HepG2 (cell line): ENCODE measurements around the gene PIGL. TPM values are rescaled to one million over a fixed set of nuclear protein-coding genes. Genes with fewer than 3 reads are reported as not detected.

Source experiments
- CSRNP1 ChIP-seq: sonication (generic); formaldehyde crosslinking; IDR thresholded peaks from 2 replicates; pipeline ENCODE4 v1.8.1; 2023; ENCODE audit warnings: mild to moderate bottlenecking, missing genetic modification reagents
- CSRNP2 ChIP-seq: sonication (generic); formaldehyde crosslinking; conservative IDR thresholded peaks from 2 replicates; pipeline ENCODE4 v1.8.0; 2022; ENCODE audit warnings: low read depth, missing genetic modification reagents
- DBP ChIP-seq: sonication (generic); formaldehyde crosslinking; IDR thresholded peaks from 2 replicates; pipeline ENCODE4 v1.4.0; 2020; ENCODE audit warnings: missing genetic modification reagents; ENCODE audit errors: not compliant biosample characterization
- DMAP1 ChIP-seq: IDR thresholded peaks from 2 replicates; pipeline ENCODE4 v1.6.1; 2016
- HOXA7 ChIP-seq: sonication (generic); formaldehyde crosslinking; IDR thresholded peaks from 2 replicates; pipeline ENCODE4 v1.8.1; 2022; ENCODE audit warnings: mild to moderate bottlenecking, missing genetic modification reagents, moderate library complexity
- IRF2 ChIP-seq: IDR thresholded peaks from 2 replicates; pipeline ENCODE4 v1.6.1; 2018; ENCODE audit warnings: missing genetic modification reagents, missing compliant biosample characterization
- MED8 ChIP-seq: sonication (generic); formaldehyde crosslinking; IDR thresholded peaks from 2 replicates; pipeline ENCODE4 v1.8.1; 2023; ENCODE audit warnings: mild to moderate bottlenecking, missing genetic modification reagents; ENCODE audit not compliant: insufficient replicate concordance
- NFATC3 ChIP-seq: sonication (generic); formaldehyde crosslinking; IDR thresholded peaks from 2 replicates; pipeline ENCODE4 v1.5.1; 2020; ENCODE audit warnings: mild to moderate bottlenecking, missing genetic modification reagents
- NR2C2 ChIP-seq: sonication (generic); formaldehyde crosslinking; IDR thresholded peaks from 2 replicates; pipeline ENCODE4 v1.4.0; 2020; ENCODE audit warnings: missing genetic modification reagents, mild to moderate bottlenecking, moderate library complexity, borderline replicate concordance
- SATB2 ChIP-seq: sonication (generic); formaldehyde crosslinking; IDR thresholded peaks from 2 replicates; pipeline ENCODE4 v1.5.0; 2020; ENCODE audit warnings: missing genetic modification reagents
- YEATS4 ChIP-seq: sonication (generic); formaldehyde crosslinking; IDR thresholded peaks from 2 replicates; pipeline ENCODE4 v1.4.0; 2020; ENCODE audit warnings: missing genetic modification reagents, borderline replicate concordance
- ZBTB7A ChIP-seq: sonication (generic); formaldehyde crosslinking; IDR thresholded peaks from 2 replicates; pipeline ENCODE4 v1.8.0; 2022; ENCODE audit warnings: mild to moderate bottlenecking, missing genetic modification reagents
- ZNF317 ChIP-seq: sonication (generic); formaldehyde crosslinking; IDR thresholded peaks from 2 replicates; pipeline ENCODE4 v1.5.0; 2020; ENCODE audit warnings: mild to moderate bottlenecking, missing genetic modification reagents
- ZNF839 ChIP-seq: sonication (generic); formaldehyde crosslinking; IDR thresholded peaks from 2 replicates; pipeline ENCODE4 v1.4.0; 2020; ENCODE audit warnings: missing genetic modification reagents, mild to moderate bottlenecking, borderline replicate concordance
- ZSCAN20 ChIP-seq: sonication (generic); formaldehyde crosslinking; IDR thresholded peaks from 2 replicates; pipeline ENCODE4 v1.4.0; 2020; ENCODE audit warnings: missing genetic modification reagents, mild to moderate bottlenecking, borderline replicate concordance
- polyA plus RNA-seq, 8 experiments: library from polyadenylated mRNA; depleted of rRNA in 3 of 8; stranded (reverse) in 7 of 8; unstranded in 1 of 8; fragments of >200 nt; fragmentation: Illumina TruSeq in 4 of 8; extraction: Trizol in 4 of 8; gene quantifications; 2 replicates each; pipeline versions ENCODE4 v1.2.1 to v1.2.3, GENCODE V29; 2011 to 2016; ENCODE audit warnings: low read depth in 4 of 8, missing spikeins in 1 of 8, mixed read lengths in 1 of 8; ENCODE audit not compliant: insufficient read depth in 1 of 8
- total RNA-seq, 5 experiments: library from RNA; depleted of rRNA; stranded (reverse); fragments of >200 nt; fragmentation: Illumina TruSeq; extraction: Trizol; gene quantifications; 2 replicates each; pipeline ENCODE4 v1.2.3, GENCODE V29; 2016; ENCODE audit warnings: low read depth in 1 of 5
- TF ChIP-seq, protein P1 (sequence below): sonication (generic); formaldehyde crosslinking; IDR thresholded peaks from 2 replicates; pipeline ENCODE4 v1.5.0; 2020; ENCODE audit warnings: missing genetic modification reagents
- TF ChIP-seq, protein P2 (sequence below), 2 experiments: sonication (generic) in 1 of 2; formaldehyde crosslinking in 1 of 2; IDR thresholded peaks; 2 replicates each; pipeline versions ENCODE4 v1.4.0 to v1.6.1; 2018 to 2020; ENCODE audit warnings: missing genetic modification reagents in 2 of 2, borderline replicate concordance in 1 of 2, low read depth in 1 of 2, mild to moderate bottlenecking in 1 of 2, missing biosample characterization in 1 of 2
- TF ChIP-seq, protein P3 (sequence below): sonication (generic); formaldehyde crosslinking; IDR thresholded peaks from 2 replicates; pipeline ENCODE4 v1.5.1; 2020; ENCODE audit warnings: missing genetic modification reagents, mild to moderate bottlenecking, borderline replicate concordance

Gene PIGL
- total and polyA plus RNA-seq, 2 of the 13 experiments (the other 11 are each of a cell fraction or from before 2014, with no cell fraction given) = 28.5 to 63.8 TPM

GRCh38 chr17:16286009-16286946 lies 69.3 kb downstream of the PIGL start (continued):
- no peak for TF ChIP-seq ZNF839 (CRISPR knock-in tag)
- no peak for TF ChIP-seq SATB2 (CRISPR knock-in tag)
- peak; percentile 82; the same call in 1 of the 2 replicates for TF ChIP-seq IRF2
- TF ChIP-seq ZBTB7A = peak; percentile 94
- TF ChIP-seq YEATS4 (CRISPR knock-in tag) = peak; percentile 84
- no peak for TF ChIP-seq HOXA7 (CRISPR knock-in tag)
- TF ChIP-seq CSRNP2 (CRISPR knock-in tag) = no peak
- no peak for TF ChIP-seq ZSCAN20
- TF ChIP-seq, protein P1, sequence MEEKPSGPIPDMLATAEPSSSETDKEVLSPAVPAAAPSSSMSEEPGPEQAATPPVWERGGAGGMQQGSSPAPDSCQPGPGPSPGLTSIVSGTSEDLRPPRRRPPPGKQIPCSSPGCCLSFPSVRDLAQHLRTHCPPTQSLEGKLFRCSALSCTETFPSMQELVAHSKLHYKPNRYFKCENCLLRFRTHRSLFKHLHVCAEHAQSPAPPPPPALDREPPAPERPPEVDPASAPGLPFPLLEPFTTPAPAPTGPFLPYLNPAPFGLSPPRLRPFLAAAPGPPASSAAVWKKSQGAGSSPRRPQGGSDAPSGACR (CRISPR knock-in tag) = 0 out of 2 replicates have a peak, but pooled peaks have one; percentile 48
- TF ChIP-seq CSRNP1 = peak; percentile 78; the same call in 1 of the 2 replicates
- TF ChIP-seq DMAP1 (CRISPR knock-in tag) = peak; percentile 94
- no peak for TF ChIP-seq DBP
- TF ChIP-seq, protein P2, sequence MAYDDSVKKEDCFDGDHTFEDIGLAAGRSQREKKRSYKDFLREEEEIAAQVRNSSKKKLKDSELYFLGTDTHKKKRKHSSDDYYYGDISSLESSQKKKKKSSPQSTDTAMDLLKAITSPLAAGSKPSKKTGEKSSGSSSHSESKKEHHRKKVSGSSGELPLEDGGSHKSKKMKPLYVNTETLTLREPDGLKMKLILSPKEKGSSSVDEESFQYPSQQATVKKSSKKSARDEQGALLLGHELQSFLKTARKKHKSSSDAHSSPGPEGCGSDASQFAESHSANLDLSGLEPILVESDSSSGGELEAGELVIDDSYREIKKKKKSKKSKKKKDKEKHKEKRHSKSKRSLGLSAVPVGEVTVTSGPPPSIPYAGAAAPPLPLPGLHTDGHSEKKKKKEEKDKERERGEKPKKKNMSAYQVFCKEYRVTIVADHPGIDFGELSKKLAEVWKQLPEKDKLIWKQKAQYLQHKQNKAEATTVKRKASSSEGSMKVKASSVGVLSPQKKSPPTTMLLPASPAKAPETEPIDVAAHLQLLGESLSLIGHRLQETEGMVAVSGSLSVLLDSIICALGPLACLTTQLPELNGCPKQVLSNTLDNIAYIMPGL (CRISPR knock-in tag; IDR thresholded peaks at IDR 0.05; ENCODE audit: borderline replicate concordance in 1 of 2, low read depth in 1 of 2) = peak; percentile 82 to 88
- TF ChIP-seq NFATC3 = no peak
- TF ChIP-seq ZNF317 = peak; percentile 63; the same call in 1 of the 2 replicates
- peak; percentile 95 for TF ChIP-seq MED8 (CRISPR knock-in tag)
- TF ChIP-seq, protein P3, sequence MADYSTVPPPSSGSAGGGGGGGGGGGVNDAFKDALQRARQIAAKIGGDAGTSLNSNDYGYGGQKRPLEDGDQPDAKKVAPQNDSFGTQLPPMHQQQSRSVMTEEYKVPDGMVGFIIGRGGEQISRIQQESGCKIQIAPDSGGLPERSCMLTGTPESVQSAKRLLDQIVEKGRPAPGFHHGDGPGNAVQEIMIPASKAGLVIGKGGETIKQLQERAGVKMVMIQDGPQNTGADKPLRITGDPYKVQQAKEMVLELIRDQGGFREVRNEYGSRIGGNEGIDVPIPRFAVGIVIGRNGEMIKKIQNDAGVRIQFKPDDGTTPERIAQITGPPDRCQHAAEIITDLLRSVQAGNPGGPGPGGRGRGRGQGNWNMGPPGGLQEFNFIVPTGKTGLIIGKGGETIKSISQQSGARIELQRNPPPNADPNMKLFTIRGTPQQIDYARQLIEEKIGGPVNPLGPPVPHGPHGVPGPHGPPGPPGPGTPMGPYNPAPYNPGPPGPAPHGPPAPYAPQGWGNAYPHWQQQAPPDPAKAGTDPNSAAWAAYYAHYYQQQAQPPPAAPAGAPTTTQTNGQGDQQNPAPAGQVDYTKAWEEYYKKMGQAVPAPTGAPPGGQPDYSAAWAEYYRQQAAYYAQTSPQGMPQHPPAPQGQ (CRISPR knock-in tag) = no peak
- peak; percentile 91 for TF ChIP-seq NR2C2 (CRISPR knock-in tag)
